Skeletal muscle satellite cell (primary cell): ENCODE measurements around the gene NMNAT2.
"Not testable (repeated sequence)": the region's sequence is repeated elsewhere in the genome, so short reads cannot be mapped to it uniquely, and the experiment has no call there.

Source experiments
- H3K27me3 ChIP-seq: 2 replicates; pipeline ENCODE4 v1.7.0; 2013; ENCODE audit warnings: low read length; ENCODE audit not compliant: control insufficient read depth, insufficient read depth
- H3K36me3 ChIP-seq: 2 replicates; pipeline ENCODE4 v1.7.0; 2013; ENCODE audit warnings: mild to moderate bottlenecking, control low read depth, low read length; ENCODE audit not compliant: insufficient read depth
- H3K4me1 ChIP-seq: 2 replicates; pipeline ENCODE4 v1.7.0; 2013; ENCODE audit warnings: low read length; ENCODE audit not compliant: control insufficient read depth, insufficient read depth
- H3K4me2 ChIP-seq: 2 replicates; pipeline ENCODE4 v1.7.0; 2013; ENCODE audit warnings: mild to moderate bottlenecking, low read length
- H3K4me3 ChIP-seq: 2 replicates; pipeline ENCODE4 v1.7.0; 2013; ENCODE audit warnings: low read length
- H3K9ac ChIP-seq: 2 replicates; pipeline ENCODE4 v1.7.0; 2013; ENCODE audit warnings: mild to moderate bottlenecking, low read depth, low read length, moderate library complexity
- H3K9me3 ChIP-seq: replicated peaks from 2 replicates; pipeline ENCODE4 v1.7.0; 2013; ENCODE audit warnings: mild to moderate bottlenecking, control low read depth, low read length

Gene NMNAT2

GRCh38 chr1:183282101-183282855 lies 135.9 kb downstream of the NMNAT2 start:
- Histone ChIP-seq H3K27me3 (no peaks in the 10 kb centered on the region), H3K4me2 (peak overlapping the region; percentile 56), H3K4me1 (peaks cover 42% of the 10 kb centered on the region), H3K4me3 (no peak overlapping the region), H3K9me3 (no peaks in the 10 kb centered on the region), H3K9ac (no peak overlapping the region), H3K36me3 (no peaks in the 10 kb centered on the region)

GRCh38 chr1:183281553-183282091 lies 136.6 kb downstream of the NMNAT2 start:
- Histone ChIP-seq H3K9me3 (no peaks in the 10 kb centered on the region), H3K4me2 (peak overlapping the region; percentile 56), H3K9ac (peak overlapping the region; percentile 27), H3K4me3 (peak overlapping the region; percentile 31), H3K4me1 (peaks cover 42% of the 10 kb centered on the region), H3K36me3 (no peaks in the 10 kb centered on the region), H3K27me3 (no peaks in the 10 kb centered on the region)

- no peak overlapping the region for H3K4me3 ChIP-seq
- peak overlapping the region; percentile 27 for H3K9ac ChIP-seq
- no peaks in the 10 kb centered on the region for H3K36me3 ChIP-seq
- no peaks in the 10 kb centered on the region for H3K27me3 ChIP-seq
- peak overlapping the region; percentile 47 for H3K4me2 ChIP-seq
- H3K9me3 ChIP-seq = no peaks in the 10 kb centered on the region
- peaks cover 42% of the 10 kb centered on the region for H3K4me1 ChIP-seq
Observed at GRCh38 chr1:183281039-183281438, 137.1 kb downstream of the NMNAT2 start.

- Histone ChIP-seq H3K9me3 (no peaks in the 10 kb centered on the region), H3K36me3 (no peaks in the 10 kb centered on the region), H3K4me3 (peak overlapping the region; percentile 3), H3K4me2 (peak overlapping the region; percentile 24), H3K27me3 (no peaks in the 10 kb centered on the region), H3K4me1 (peaks cover 42% of the 10 kb centered on the region), H3K9ac (peak overlapping the region; percentile 75)
Observed at GRCh38 chr1:183279835-183280234, 138.3 kb downstream of the NMNAT2 start.

GRCh38 chr1:183278739-183279591 lies 139.2 kb downstream of the NMNAT2 start:
- Histone ChIP-seq H3K4me1 (peaks cover 42% of the 10 kb centered on the region), H3K9ac (peak overlapping the region; percentile 75), H3K9me3 (no peaks in the 10 kb centered on the region), H3K4me2 (peak overlapping the region; percentile 24), H3K36me3 (no peaks in the 10 kb centered on the region), H3K27me3 (no peaks in the 10 kb centered on the region), H3K4me3 (peak overlapping the region; percentile 3)

- Histone ChIP-seq H3K4me1 (peaks cover 47% of the 10 kb centered on the region), H3K36me3 (no peaks in the 10 kb centered on the region), H3K27me3 (no peaks in the 10 kb centered on the region), H3K4me2 (peak overlapping the region; percentile 36), H3K9ac (peak overlapping the region; percentile 75), H3K9me3 (no peaks in the 10 kb centered on the region), H3K4me3 (no peak overlapping the region)
Observed at GRCh38 chr1:183277821-183278738, 140.1 kb downstream of the NMNAT2 start.

GRCh38 chr1:183276386-183277080 lies 141.6 kb downstream of the NMNAT2 start:
- H3K4me2 ChIP-seq = no peak overlapping the region
- peaks cover 52% of the 10 kb centered on the region for H3K4me1 ChIP-seq
- H3K4me3 ChIP-seq = no peak overlapping the region
- no peaks in the 10 kb centered on the region for H3K36me3 ChIP-seq
- no peak overlapping the region for H3K9ac ChIP-seq
- H3K9me3 ChIP-seq = no peaks in the 10 kb centered on the region
- H3K27me3 ChIP-seq = no peaks in the 10 kb centered on the region

GRCh38 chr1:183275322-183275721 lies 142.9 kb downstream of the NMNAT2 start:
- peaks cover 58% of the 10 kb centered on the region for H3K4me1 ChIP-seq
- no peak overlapping the region for H3K4me3 ChIP-seq
- no peak overlapping the region for H3K4me2 ChIP-seq
- H3K27me3 ChIP-seq = no peaks in the 10 kb centered on the region
- H3K9ac ChIP-seq = no peak overlapping the region
- H3K36me3 ChIP-seq = no peaks in the 10 kb centered on the region
- H3K9me3 ChIP-seq = no peaks in the 10 kb centered on the region

- no peak overlapping the region for H3K4me2 ChIP-seq
- H3K9me3 ChIP-seq = no peaks in the 10 kb centered on the region
- no peak overlapping the region for H3K9ac ChIP-seq
- no peak overlapping the region for H3K4me3 ChIP-seq
- H3K4me1 ChIP-seq = peaks cover 55% of the 10 kb centered on the region
- H3K27me3 ChIP-seq = no peaks in the 10 kb centered on the region
- H3K36me3 ChIP-seq = no peaks in the 10 kb centered on the region
Observed at GRCh38 chr1:183274836-183275235, 143.3 kb downstream of the NMNAT2 start.

- H3K4me2 ChIP-seq, H3K9ac ChIP-seq, H3K9me3 ChIP-seq, H3K36me3 ChIP-seq, H3K27me3 ChIP-seq, H3K4me3 ChIP-seq: not testable (repeated sequence)
- H3K4me1 ChIP-seq = peaks cover 47% of the 10 kb centered on the region
Observed at GRCh38 chr1:183273984-183274383, 144.2 kb downstream of the NMNAT2 start.
